Measurements from ENCODE around the gene IL25.

- TF ChIP-seq, protein P1, sequence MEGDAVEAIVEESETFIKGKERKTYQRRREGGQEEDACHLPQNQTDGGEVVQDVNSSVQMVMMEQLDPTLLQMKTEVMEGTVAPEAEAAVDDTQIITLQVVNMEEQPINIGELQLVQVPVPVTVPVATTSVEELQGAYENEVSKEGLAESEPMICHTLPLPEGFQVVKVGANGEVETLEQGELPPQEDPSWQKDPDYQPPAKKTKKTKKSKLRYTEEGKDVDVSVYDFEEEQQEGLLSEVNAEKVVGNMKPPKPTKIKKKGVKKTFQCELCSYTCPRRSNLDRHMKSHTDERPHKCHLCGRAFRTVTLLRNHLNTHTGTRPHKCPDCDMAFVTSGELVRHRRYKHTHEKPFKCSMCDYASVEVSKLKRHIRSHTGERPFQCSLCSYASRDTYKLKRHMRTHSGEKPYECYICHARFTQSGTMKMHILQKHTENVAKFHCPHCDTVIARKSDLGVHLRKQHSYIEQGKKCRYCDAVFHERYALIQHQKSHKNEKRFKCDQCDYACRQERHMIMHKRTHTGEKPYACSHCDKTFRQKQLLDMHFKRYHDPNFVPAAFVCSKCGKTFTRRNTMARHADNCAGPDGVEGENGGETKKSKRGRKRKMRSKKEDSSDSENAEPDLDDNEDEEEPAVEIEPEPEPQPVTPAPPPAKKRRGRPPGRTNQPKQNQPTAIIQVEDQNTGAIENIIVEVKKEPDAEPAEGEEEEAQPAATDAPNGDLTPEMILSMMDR (conservative IDR thresholded peaks at IDR 0.05), result no peak
- no peak for TF ChIP-seq ZFX (IDR thresholded peaks at IDR 0.05)
Observed at GRCh38 chr14:23380976-23381375, 8.4 kb downstream of the IL25 start.

All from C4-2B (cell line).